ENCODE measurements around the gene UBL3.

Gene UBL3

GRCh38 chr13:29753618-29754472 is 96.6 kb downstream of the UBL3 start:
- DNase-seq, result no peak

- no peak for DNase-seq
Measured at GRCh38 chr13:29752175-29752574, 98.2 kb downstream of the UBL3 start.

- DNase-seq, result no peak
Measured at GRCh38 chr13:29750183-29750530, 100.3 kb downstream of the UBL3 start.

GRCh38 chr13:29749401-29750182 is 100.8 kb downstream of the UBL3 start:
- no peak for DNase-seq

- no peak for DNase-seq
Measured at GRCh38 chr13:29748097-29748496, 102.3 kb downstream of the UBL3 start.

GRCh38 chr13:29746148-29746677 is 104.2 kb downstream of the UBL3 start:
- DNase-seq, result no peak

GRCh38 chr13:29745704-29746103 is 104.7 kb downstream of the UBL3 start:
- DNase-seq, result no peak

- no peak for DNase-seq
Measured at GRCh38 chr13:29743201-29743786, 107.1 kb downstream of the UBL3 start.

GRCh38 chr13:29740961-29741360 is 109.5 kb downstream of the UBL3 start:
- DNase-seq, result no peak

- no peak for DNase-seq
Measured at GRCh38 chr13:29737061-29737460, 113.4 kb downstream of the UBL3 start.

GRCh38 chr13:29733147-29733611 is 117.2 kb downstream of the UBL3 start:
- peak; percentile 95 for DNase-seq

GRCh38 chr13:29730253-29730652 is 120.2 kb downstream of the UBL3 start:
- no peak for DNase-seq

- no peak for DNase-seq
Measured at GRCh38 chr13:29722415-29722814, 128.0 kb downstream of the UBL3 start.

- DNase-seq, result no peak
Measured at GRCh38 chr13:29721766-29722165, 128.7 kb downstream of the UBL3 start.

- no peak for DNase-seq
Measured at GRCh38 chr13:29718694-29719093, 131.7 kb downstream of the UBL3 start.

- DNase-seq, result no peak
Measured at GRCh38 chr13:29716493-29716892, 133.9 kb downstream of the UBL3 start.

Measured in MV-4-11 (cell line).